Esophagus squamous epithelium (tissue), 5 donors: ENCODE measurements around the gene ZFHX3. TPM values are rescaled to one million over a fixed set of nuclear protein-coding genes. Genes with fewer than 3 reads are reported as not detected.

Source experiments
- DNase-seq: peaks from one replicate; lab custom pipeline; 2025; lab: John Stamatoyannopoulos, UW
- H3K27ac ChIP-seq, 4 donors: fragments of 200-600 bp; sonication (generic); one replicate each; pipeline ENCODE4 v1.5.1; 2016 to 2019; ENCODE audit warnings: mild to moderate bottlenecking in 1 of 4
- H3K27me3 ChIP-seq, 4 donors: fragments of 200-600 bp; sonication (generic); 1 replicate in 3 of 4; 2 replicates in 1 of 4; pipeline versions ENCODE4 v1.5.1 to v1.6.0; 2017 to 2021; ENCODE audit warnings: antibody characterized with exemption in 1 of 4
- H3K36me3 ChIP-seq, 3 donors: fragments of 200-600 bp; sonication (generic); one replicate each; pipeline ENCODE4 v1.5.1; 2016 to 2019
- H3K4me1 ChIP-seq, 3 donors: fragments of 200-600 bp; sonication (generic); one replicate each; pipeline ENCODE4 v1.5.1; 2017 to 2019
- H3K4me3 ChIP-seq, 4 donors: fragments of 200-600 bp; sonication (generic); 1 replicate in 3 of 4; 2 replicates in 1 of 4; pipeline ENCODE4 v1.5.1; 2016 to 2019; ENCODE audit warnings: mild to moderate bottlenecking in 2 of 4, moderate library complexity in 1 of 4
- H3K9me3 ChIP-seq, 3 donors: fragments of 200-600 bp; sonication (generic); one replicate each; pipeline ENCODE4 v1.5.1; 2016 to 2019
- POLR2A ChIP-seq, 4 donors: fragments of 450-650 bp; IDR thresholded peaks; one replicate each; pipeline ENCODE4 v1.6.1; 2017; ENCODE audit warnings: antibody characterized with exemption in 4 of 4, mild to moderate bottlenecking in 4 of 4, moderate library complexity in 3 of 4
- WGBS, 2 donors: methylation state at CpG; one replicate each; pipeline ENCODE4 v1.1.5; 2018; 5-methylcytosine and 5-hydroxymethylcytosine counted together
- intact Hi-C: fragments of 100-400 bp; cut with DNase I; formaldehyde crosslinking; loops from one replicate; pipeline ENCODE4 v1.15.0; 2022
- total RNA-seq, 4 donors: library from RNA; depleted of rRNA; stranded (reverse); fragments of >200 nt; gene quantifications; one replicate each; pipeline ENCODE4 v1.1.0, GENCODE V29; 2016
- TF ChIP-seq, protein P1 (sequence below), 6 experiments: fragments of 450-650 bp in 4 of 6; fragments of 200-600 bp in 2 of 6; sonication (generic) in 2 of 6; IDR thresholded peaks; one replicate each; pipeline ENCODE4 v1.5.1; 2016 to 2019; ENCODE audit warnings: antibody characterized with exemption in 6 of 6, mild to moderate bottlenecking in 4 of 6, moderate library complexity in 4 of 6
- donor health status: DM: yes; HTN: yes; CAD: no.

The ZFHX3 gene
- total RNA-seq, 4 donors from 2014 or later, result 3.5 to 12.8 (median 4.5) TPM

DNA sequence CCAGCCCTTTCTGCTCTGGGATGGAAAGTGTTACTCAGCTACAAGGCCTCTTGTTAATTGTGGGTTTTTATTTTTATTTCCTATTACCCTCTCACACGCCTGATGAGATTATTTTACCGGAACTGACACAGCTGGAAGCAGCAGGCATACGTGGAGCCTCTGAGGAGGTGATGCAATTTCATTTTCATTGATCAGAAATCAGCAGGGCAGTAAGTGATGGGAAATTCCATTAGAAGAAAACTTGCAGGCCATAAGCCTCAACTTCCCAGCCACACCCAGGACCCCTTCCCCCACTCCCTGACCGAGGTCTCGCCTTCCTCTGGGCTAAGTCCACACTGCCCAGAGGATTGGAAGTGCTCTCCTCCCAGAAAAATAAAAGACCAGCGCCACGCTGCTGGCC, 69.7 kb downstream of the ZFHX3 start:
- H3K9me3 ChIP-seq, result no peaks in the 10 kb centered on the region
- 54 to 83% methylated on average over 6 to 7 of the region's 7 CpGs for WGBS, 2 donors
- H3K4me1 ChIP-seq, result peaks cover 0 to 13% (median 0%) of the 10 kb centered on the region in 3 donors
- DNase-seq, result no peak
- H3K27me3 ChIP-seq, result no peaks in the 10 kb centered on the region
- TF ChIP-seq, protein P1, sequence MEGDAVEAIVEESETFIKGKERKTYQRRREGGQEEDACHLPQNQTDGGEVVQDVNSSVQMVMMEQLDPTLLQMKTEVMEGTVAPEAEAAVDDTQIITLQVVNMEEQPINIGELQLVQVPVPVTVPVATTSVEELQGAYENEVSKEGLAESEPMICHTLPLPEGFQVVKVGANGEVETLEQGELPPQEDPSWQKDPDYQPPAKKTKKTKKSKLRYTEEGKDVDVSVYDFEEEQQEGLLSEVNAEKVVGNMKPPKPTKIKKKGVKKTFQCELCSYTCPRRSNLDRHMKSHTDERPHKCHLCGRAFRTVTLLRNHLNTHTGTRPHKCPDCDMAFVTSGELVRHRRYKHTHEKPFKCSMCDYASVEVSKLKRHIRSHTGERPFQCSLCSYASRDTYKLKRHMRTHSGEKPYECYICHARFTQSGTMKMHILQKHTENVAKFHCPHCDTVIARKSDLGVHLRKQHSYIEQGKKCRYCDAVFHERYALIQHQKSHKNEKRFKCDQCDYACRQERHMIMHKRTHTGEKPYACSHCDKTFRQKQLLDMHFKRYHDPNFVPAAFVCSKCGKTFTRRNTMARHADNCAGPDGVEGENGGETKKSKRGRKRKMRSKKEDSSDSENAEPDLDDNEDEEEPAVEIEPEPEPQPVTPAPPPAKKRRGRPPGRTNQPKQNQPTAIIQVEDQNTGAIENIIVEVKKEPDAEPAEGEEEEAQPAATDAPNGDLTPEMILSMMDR (IDR thresholded peaks at IDR 0.05), result no peak
- no peak for TF ChIP-seq POLR2A (IDR thresholded peaks at IDR 0.05)
- no peak overlapping the region for H3K27ac ChIP-seq
- intact Hi-C loops, result no loop called here
- no peaks in the 10 kb centered on the region for H3K36me3 ChIP-seq
- no peak overlapping the region for H3K4me3 ChIP-seq

DNA sequence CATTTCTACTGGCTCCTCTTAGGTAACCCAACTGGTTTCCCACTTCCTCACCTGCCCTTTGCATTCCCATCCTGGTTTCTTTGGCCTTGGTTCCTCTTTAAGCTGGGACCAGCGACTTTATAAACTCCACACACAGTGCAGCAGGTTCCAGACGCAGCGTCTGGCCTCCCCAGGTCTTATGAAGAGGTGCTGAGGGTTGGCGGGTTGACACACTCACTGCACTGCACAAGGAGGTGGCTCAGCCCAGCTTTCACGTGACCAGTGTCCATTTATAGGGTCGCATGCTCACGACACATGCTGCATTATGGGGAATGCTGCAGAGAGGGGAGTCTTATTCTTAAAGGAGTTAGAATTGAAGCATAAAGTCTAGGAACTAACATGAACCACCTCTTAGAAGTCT, 70.8 kb downstream of the ZFHX3 start:
- no peak for DNase-seq
- Histone ChIP-seq H3K4me1 (peaks cover 0 to 13% (median 0%) of the 10 kb centered on the region in 3 donors), H3K27ac (no peak overlapping the region), H3K9me3 (no peaks in the 10 kb centered on the region), H3K4me3 (no peak overlapping the region), H3K36me3 (no peaks in the 10 kb centered on the region), H3K27me3 (no peaks in the 10 kb centered on the region)
- intact Hi-C loops, result no loop called here
- no peak for TF ChIP-seq POLR2A (IDR thresholded peaks at IDR 0.05)
- TF ChIP-seq, protein P1 (IDR thresholded peaks at IDR 0.05), result no peak
- 82 to 87% methylated on average over 2 to 4 of the region's 7 CpGs for WGBS, 2 donors

DNA sequence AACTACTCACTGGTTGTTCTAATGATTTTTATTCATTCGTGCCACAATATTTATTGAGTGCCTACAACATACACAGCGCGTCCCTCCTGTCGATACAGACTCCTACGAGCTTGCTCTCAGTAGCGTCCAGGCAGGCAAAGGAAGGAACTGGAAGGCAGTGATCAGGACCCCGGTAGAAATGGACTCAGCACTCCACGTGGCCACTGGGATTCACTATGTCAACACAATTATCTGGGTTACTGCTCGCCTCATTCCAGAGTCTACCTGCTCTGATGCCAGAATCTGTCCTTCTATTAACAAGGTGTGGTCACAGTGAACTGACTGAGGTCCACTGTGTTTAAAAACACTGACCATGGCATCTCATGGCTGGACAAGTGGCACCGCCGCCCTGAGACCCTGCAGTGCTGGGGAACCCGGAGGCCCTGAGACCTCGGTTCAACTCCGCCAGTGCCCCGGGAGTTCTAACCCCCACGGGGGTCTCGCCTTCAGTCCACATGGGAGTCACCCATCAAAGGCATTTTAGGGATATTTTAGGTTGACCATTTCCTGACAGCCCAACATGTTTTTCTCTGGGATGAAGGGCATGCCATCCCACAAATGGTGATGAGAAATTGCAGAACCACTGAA, 71.4 kb downstream of the ZFHX3 start:
- Histone ChIP-seq H3K27me3 (no peaks in the 10 kb centered on the region), H3K27ac (no peak overlapping the region), H3K36me3 (no peaks in the 10 kb centered on the region), H3K9me3 (no peaks in the 10 kb centered on the region), H3K4me3 (no peak overlapping the region), H3K4me1 (peaks cover 0 to 13% (median 0%) of the 10 kb centered on the region in 3 donors)
- intact Hi-C loops, result no loop called here
- DNase-seq, result no peak
- WGBS, 2 donors, result 83 to 84% methylated on average over 6 to 9 of the region's 17 CpGs
- no peak for TF ChIP-seq POLR2A (IDR thresholded peaks at IDR 0.05)
- TF ChIP-seq, protein P1 (IDR thresholded peaks at IDR 0.05), result no peak

DNA sequence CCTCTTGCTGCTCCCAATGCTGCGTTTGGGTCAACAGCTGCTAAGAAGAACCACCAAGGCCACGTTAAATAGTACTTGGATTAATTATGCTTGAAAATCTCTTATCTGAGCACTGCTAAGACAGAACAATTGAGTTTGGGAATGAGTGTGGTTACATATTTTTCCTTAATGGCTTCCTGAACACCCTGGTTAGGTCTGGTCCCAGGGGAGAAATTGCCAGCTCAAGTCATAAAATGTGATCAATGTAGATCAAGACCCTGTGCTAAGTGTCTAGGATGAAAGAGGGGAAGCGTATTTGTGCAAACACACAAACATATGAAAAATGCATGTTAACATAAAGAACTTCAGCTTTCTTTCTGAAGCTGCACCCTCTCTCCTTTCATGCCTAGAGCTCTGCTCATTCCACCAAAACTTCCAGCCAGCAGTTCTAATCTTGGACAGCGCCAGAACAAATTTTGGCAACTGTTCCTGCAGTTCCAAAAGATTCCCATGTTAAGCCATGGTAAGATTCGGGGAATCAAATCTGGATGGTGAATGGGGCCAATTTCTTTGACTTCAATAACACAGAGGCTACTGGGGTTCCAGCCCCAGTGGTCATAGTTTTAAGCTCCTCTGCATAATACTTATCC, 72.0 kb downstream of the ZFHX3 start:
- Histone ChIP-seq H3K9me3 (no peaks in the 10 kb centered on the region), H3K36me3 (no peaks in the 10 kb centered on the region), H3K4me1 (peaks cover 0 to 13% (median 0%) of the 10 kb centered on the region in 3 donors), H3K27ac (no peak overlapping the region), H3K27me3 (no peaks in the 10 kb centered on the region), H3K4me3 (no peak overlapping the region)
- DNase-seq, result no peak
- intact Hi-C loops, result no loop called here
- no peak for TF ChIP-seq POLR2A (IDR thresholded peaks at IDR 0.05)
- TF ChIP-seq, protein P1 (IDR thresholded peaks at IDR 0.05), result no peak
- WGBS, 2 donors, result 84 to 90% methylated on average over 5 of the region's 5 CpGs

DNA sequence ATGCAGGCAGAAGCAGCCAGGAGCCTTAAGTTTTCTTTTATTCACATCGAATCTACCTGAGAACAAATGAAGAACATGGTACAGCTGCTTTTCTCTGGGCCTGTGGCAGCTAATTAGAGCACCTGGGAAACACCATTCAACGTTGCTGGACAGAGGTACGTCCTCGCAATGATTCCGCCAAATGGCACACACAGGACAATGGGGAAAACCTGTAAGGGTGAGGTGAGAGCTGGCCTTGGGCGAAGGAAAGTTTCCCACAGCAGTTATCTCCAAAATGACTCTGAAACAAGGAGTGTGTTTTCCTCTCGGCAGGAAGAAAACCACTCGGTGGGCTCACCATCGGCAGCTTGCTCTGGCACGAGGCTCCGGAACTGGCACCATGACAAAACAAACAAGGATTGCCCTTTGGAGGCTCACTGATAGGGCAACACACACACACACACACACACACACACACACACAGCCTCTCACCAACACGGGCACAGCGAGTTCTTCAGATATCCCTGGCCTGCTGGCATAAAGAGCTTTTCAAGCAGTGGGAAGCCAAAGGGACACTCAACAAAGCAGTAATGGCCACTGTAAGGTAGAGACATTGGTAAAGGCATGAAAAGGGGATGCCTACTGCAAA, 73.7 kb downstream of the ZFHX3 start:
- TF ChIP-seq POLR2A (IDR thresholded peaks at IDR 0.05), result no peak
- TF ChIP-seq, protein P1 (IDR thresholded peaks at IDR 0.05), result no peak
- no peak for DNase-seq
- H3K9me3 ChIP-seq, result no peaks in the 10 kb centered on the region
- H3K36me3 ChIP-seq, result no peaks in the 10 kb centered on the region
- intact Hi-C loops, result no loop called here
- 80 to 89% methylated on average over 10 to 13 of the region's 13 CpGs for WGBS, 2 donors
- H3K4me3 ChIP-seq, result no peak overlapping the region
- H3K4me1 ChIP-seq, result peaks cover 0 to 19% (median 0%) of the 10 kb centered on the region in 3 donors
- no peaks in the 10 kb centered on the region for H3K27me3 ChIP-seq
- H3K27ac ChIP-seq, result no peak overlapping the region
